H1 (cell line): ENCODE results near the gene EXD2. TPM values are rescaled to one million over a fixed set of nuclear protein-coding genes. Genes with fewer than 3 reads are reported as not detected.

Source experiments
- CTCF ChIA-PET: fragments of 300-600 bp; sonication (Branson Sonifier 250); formaldehyde crosslinking; loops from one replicate; lab custom pipeline; 2021; ENCODE audit not compliant: partially characterized antibody; lab: Charles Lee
- POLR2A ChIA-PET: fragments of 300-600 bp; sonication (Branson Sonifier 250); formaldehyde crosslinking; loops from one replicate; lab custom pipeline; 2021; ENCODE audit warnings: inconsistent platforms; ENCODE audit not compliant: partially characterized antibody; lab: Charles Lee
- DNase-seq, 2 experiments: peaks; one replicate each; pipeline versions ENCODE4 v3.0.0 to v3.0.0-alpha.2; 2010 to 2022; ENCODE audit warnings: low spot score in 2 of 2, low read depth in 1 of 2, mixed read lengths in 1 of 2
- FAIRE-seq: peaks from 2 replicates; lab custom pipeline; 2011; peaks lifted over from hg19 to GRCh38; lab: Jason Lieb, UNC
- H2AFZ ChIP-seq: 2 replicates; pipeline ENCODE4 v1.8.1; 2012; ENCODE audit warnings: low read length, inconsistent platforms
- H2AK5ac ChIP-seq: 2 replicates; pipeline ENCODE4 v1.6.1; 2013; ENCODE audit warnings: low read depth, low read length
- H2BK120ac ChIP-seq: replicated peaks from 2 replicates; pipeline ENCODE3; 2013; ENCODE audit warnings: low read depth, low read length, inconsistent platforms
- H2BK12ac ChIP-seq: 2 replicates; pipeline ENCODE4 v1.6.1; 2013; ENCODE audit warnings: low read depth, low read length
- H2BK15ac ChIP-seq: 2 replicates; pipeline ENCODE4 v1.6.1; 2013; ENCODE audit warnings: low read length
- H2BK20ac ChIP-seq: 2 replicates; pipeline ENCODE4 v1.6.1; 2013; ENCODE audit warnings: low read length
- H2BK5ac ChIP-seq: 2 replicates; pipeline ENCODE4 v1.6.1; 2013; ENCODE audit warnings: low read depth, low read length
- H3K14ac ChIP-seq: 2 replicates; pipeline ENCODE4 v1.6.1; 2013; ENCODE audit warnings: inconsistent platforms; ENCODE audit not compliant: insufficient read length
- H3K18ac ChIP-seq: 2 replicates; pipeline ENCODE4 v1.6.1; 2013; ENCODE audit warnings: low read length; ENCODE audit errors: extremely low read depth
- H3K23ac ChIP-seq: 2 replicates; pipeline ENCODE4 v1.6.1; 2013; ENCODE audit warnings: inconsistent platforms; ENCODE audit not compliant: insufficient read length
- H3K23me2 ChIP-seq: 2 replicates; pipeline ENCODE4 v1.6.1; 2013; ENCODE audit warnings: low read depth, low read length
- H3K27ac ChIP-seq: 2 replicates; pipeline ENCODE4 v1.6.1; 2011; ENCODE audit warnings: low read depth, low read length, inconsistent platforms
- H3K27me3 ChIP-seq, 4 experiments: replicated peaks in 1 of 4; 1 replicate in 1 of 4; 2 replicates in 3 of 4; pipeline versions ENCODE4 v1.6.1 to v1.8.1; 2011 to 2013; ENCODE audit warnings: low read length in 3 of 4, mild to moderate bottlenecking in 3 of 4, inconsistent platforms in 2 of 4, mixed read lengths in 2 of 4, moderate library complexity in 1 of 4; ENCODE audit not compliant: control insufficient read depth in 3 of 4, insufficient read depth in 3 of 4; ENCODE audit errors: extremely low read depth in 1 of 4
- H3K36me3 ChIP-seq, 4 experiments: 2 replicates each; pipeline versions ENCODE4 v1.6.1 to v1.8.1; 2011 to 2013; ENCODE audit warnings: mild to moderate bottlenecking in 4 of 4, low read length in 3 of 4, moderate library complexity in 2 of 4, control low read depth in 1 of 4, inconsistent platforms in 1 of 4; ENCODE audit not compliant: insufficient read depth in 4 of 4, control insufficient read depth in 2 of 4
- H3K4ac ChIP-seq: replicated peaks from 2 replicates; pipeline ENCODE3; 2013; ENCODE audit warnings: low read length, low read depth, mixed read lengths, inconsistent platforms; ENCODE audit not compliant: insufficient read length
- H3K4me1 ChIP-seq, 4 experiments: replicated peaks in 1 of 4; 1 replicate in 1 of 4; 2 replicates in 3 of 4; pipeline versions ENCODE4 v1.6.1 to v1.8.1; 2011 to 2013; ENCODE audit warnings: low read length in 3 of 4, inconsistent platforms in 2 of 4, mixed read lengths in 1 of 4; ENCODE audit not compliant: insufficient read depth in 4 of 4, control insufficient read depth in 3 of 4
- H3K4me2 ChIP-seq, 2 experiments: 2 replicates each; pipeline versions ENCODE4 v1.6.1 to v1.8.1; 2011 to 2013; ENCODE audit warnings: low read depth in 2 of 2, low read length in 2 of 2, control low read depth in 1 of 2, inconsistent platforms in 1 of 2, mild to moderate bottlenecking in 1 of 2; ENCODE audit not compliant: insufficient read depth in 1 of 2
- H3K4me3 ChIP-seq, 4 experiments: fragments of 200-600, 300-600 bp in 1 of 4; sonication (generic), shearing (Covaris generic), sonication (Bioruptor Twin) in 1 of 4; 2 replicates each; pipeline versions ENCODE4 v1.5.1 to v1.8.1; 2011 to 2016; ENCODE audit warnings: low read length in 4 of 4, low read depth in 3 of 4, control low read depth in 2 of 4, inconsistent platforms in 2 of 4, mild to moderate bottlenecking in 2 of 4, mixed read lengths in 1 of 4, moderate library complexity in 1 of 4; ENCODE audit not compliant: insufficient read depth in 2 of 4; ENCODE audit errors: extremely low read depth in 1 of 4
- H3K56ac ChIP-seq: replicated peaks from 2 replicates; pipeline ENCODE3; 2013; ENCODE audit warnings: low read depth, mild to moderate bottlenecking, mixed read lengths, low read length, inconsistent platforms; ENCODE audit not compliant: insufficient read length
- H3K79me1 ChIP-seq: 2 replicates; pipeline ENCODE4 v1.6.1; 2013; ENCODE audit warnings: low read depth, low read length, control low read depth
- H3K79me2 ChIP-seq, 2 experiments: 2 replicates each; pipeline versions ENCODE4 v1.6.1 to v1.8.1; 2012 to 2013; ENCODE audit warnings: low read length in 2 of 2, mild to moderate bottlenecking in 2 of 2, inconsistent platforms in 1 of 2; ENCODE audit not compliant: insufficient read depth in 2 of 2, control insufficient read depth in 1 of 2
- H3K9ac ChIP-seq, 4 experiments: replicated peaks in 1 of 4; 1 replicate in 1 of 4; 2 replicates in 3 of 4; pipeline versions ENCODE4 v1.6.1 to v1.8.1; 2011 to 2013; ENCODE audit warnings: low read depth in 3 of 4, low read length in 3 of 4, control low read depth in 2 of 4, mild to moderate bottlenecking in 2 of 4, moderate library complexity in 2 of 4, inconsistent platforms in 1 of 4; ENCODE audit errors: extremely low read depth in 1 of 4
- H3K9me3 ChIP-seq, 2 experiments: 2 replicates each; pipeline versions ENCODE4 v1.6.1 to v1.8.1; 2012 to 2013; ENCODE audit warnings: mild to moderate bottlenecking in 2 of 2, moderate library complexity in 2 of 2, control low read depth in 1 of 2, inconsistent platforms in 1 of 2, low read depth in 1 of 2, low read length in 1 of 2, mixed read lengths in 1 of 2; ENCODE audit not compliant: insufficient read depth in 2 of 2
- H4K20me1 ChIP-seq, 2 experiments: replicated peaks in 1 of 2; 2 replicates each; pipeline versions ENCODE3 to v1.8.1; 2011 to 2013; ENCODE audit warnings: inconsistent platforms in 2 of 2, low read length in 2 of 2, mild to moderate bottlenecking in 1 of 2; ENCODE audit not compliant: insufficient read depth in 2 of 2, control insufficient read depth in 1 of 2
- H4K5ac ChIP-seq: 2 replicates; pipeline ENCODE4 v1.6.1; 2013; ENCODE audit warnings: low read length, low read depth, mixed read lengths, inconsistent platforms; ENCODE audit not compliant: insufficient read length
- H4K8ac ChIP-seq: 2 replicates; pipeline ENCODE4 v1.8.0; 2013; ENCODE audit warnings: mild to moderate bottlenecking, moderate library complexity, low read length, inconsistent platforms; ENCODE audit not compliant: insufficient read depth; ENCODE audit errors: extremely low read depth
- H4K91ac ChIP-seq: replicated peaks from 2 replicates; pipeline ENCODE3; 2013; ENCODE audit warnings: low read length, mixed read lengths, inconsistent platforms; ENCODE audit not compliant: insufficient read length
- BACH1 ChIP-seq: IDR thresholded peaks from 2 replicates; pipeline ENCODE4 v1.6.1; 2012; ENCODE audit warnings: low read length, improper control_type of control experiment
- KDM1A ChIP-seq: fragments of 200-600, 300-600 bp; sonication (generic); IDR thresholded peaks from 2 replicates; pipeline ENCODE4 v1.7.1; 2016; ENCODE audit warnings: mild to moderate bottlenecking, low read length, borderline replicate concordance
- PHF8 ChIP-seq: fragments of 200-600 bp; sonication (generic); conservative IDR thresholded peaks from 2 replicates; pipeline ENCODE4 v1.7.1; 2012; ENCODE audit warnings: low read depth, mild to moderate bottlenecking, inconsistent platforms, low read length, moderate library complexity
- POLR2A ChIP-seq, 2 experiments: IDR thresholded peaks; 1 replicate in 1 of 2; 2 replicates in 1 of 2; pipeline ENCODE4 v1.6.1; 2011; ENCODE audit warnings: low read depth in 2 of 2, low read length in 2 of 2, mild to moderate bottlenecking in 2 of 2; ENCODE audit errors: control extremely low read depth in 1 of 2
- RXRA ChIP-seq: IDR thresholded peaks from 2 replicates; pipeline ENCODE4 v1.6.1; 2011; ENCODE audit warnings: low read depth, mild to moderate bottlenecking, low read length, moderate library complexity; ENCODE audit not compliant: insufficient read depth
- SAP30 ChIP-seq: fragments of 300-600 bp; sonication (generic); IDR thresholded peaks from 2 replicates; pipeline ENCODE4 v1.7.1; 2012; ENCODE audit warnings: low read length, moderate library complexity, mild to moderate bottlenecking, inconsistent platforms; ENCODE audit not compliant: insufficient read depth, insufficient replicate concordance
- SP4 ChIP-seq: IDR thresholded peaks from 2 replicates; pipeline ENCODE4 v1.6.1; 2012; ENCODE audit warnings: low read length, inconsistent platforms
- TBP ChIP-seq: IDR thresholded peaks from 2 replicates; pipeline ENCODE4 v1.6.1; 2011; ENCODE audit warnings: low read depth, low read length, improper control_type of control experiment
- TEAD4 ChIP-seq: IDR thresholded peaks from 2 replicates; pipeline ENCODE4 v1.6.1; 2012; ENCODE audit warnings: low read depth, low read length, inconsistent platforms, mixed read lengths
- USF2 ChIP-seq: IDR thresholded peaks from 2 replicates; pipeline ENCODE4 v1.6.1; 2011; ENCODE audit warnings: low read length, improper control_type of control experiment
- YY1 ChIP-seq: IDR thresholded peaks from 2 replicates; pipeline ENCODE4 v1.6.1; 2011; ENCODE audit warnings: low read depth, mild to moderate bottlenecking, low read length
- WGBS, 2 experiments: shearing (Covaris generic) in 1 of 2; methylation state at CpG; one replicate each; pipeline versions ENCODE4 v1.1.6 to v1.1.7; 2013 to 2015; ENCODE audit warnings: low lambda C conversion rate in 2 of 2, mixed read lengths in 2 of 2, inconsistent platforms in 1 of 2, low coverage in 1 of 2, missing lambda C conversion rate in 1 of 2; ENCODE audit not compliant: insufficient replicate concordance in 2 of 2, insufficient coverage in 1 of 2, insufficient read length in 1 of 2; ENCODE audit errors: extremely low coverage in 1 of 2, missing lambda C conversion rate in 1 of 2; 5-methylcytosine and 5-hydroxymethylcytosine counted together
- polyA plus RNA-seq, 7 experiments: library from polyadenylated mRNA; depleted of rRNA in 3 of 7; stranded (reverse) in 5 of 7; unstranded in 2 of 7; fragments of >200 nt in 5 of 7; fragments of 200-250 nt in 2 of 7; gene quantifications; 1 replicate in 5 of 7; 2 replicates in 1 of 7; 4 replicates in 1 of 7; pipeline versions ENCODE4 v1.2.1 to v1.2.3, GENCODE V29; 2011 to 2013; ENCODE audit warnings: missing spikeins in 2 of 7, mixed read lengths in 2 of 7
- total RNA-seq: library from RNA; stranded (reverse); fragmentation: NEBNext Ultra II Directional; extraction: Animal tissue kit (Norgen Biotek cat#: 25700); gene quantifications from 2 replicates; pipeline ENCODE4 v1.2.1, GENCODE V29; 2021

Gene EXD2
- total and polyA plus RNA-seq, 2 of the 8 experiments (the other 6 are each of a cell fraction or from before 2014, with no cell fraction given), result 11.9 to 25.9 TPM

- peak overlapping the region in 1 of 4 experiments; percentile 86; a peak in 1 of 8 replicates for H3K4me3 ChIP-seq
- no peak overlapping the region for H2BK20ac ChIP-seq
- no peak overlapping the region for H3K4ac ChIP-seq
- no peaks in the 10 kb centered on the region for H4K20me1 ChIP-seq
- H3K56ac ChIP-seq, result no peak overlapping the region
- H2BK15ac ChIP-seq, result no peak overlapping the region
- no peak overlapping the region for H3K9ac ChIP-seq
- CTCF ChIA-PET, result interaction anchor here (0.7 to 1.8 kb wide), 3 partner anchors 9 to 39 kb away, joined by 3 to 8 read pairs (median 5); no protein-coding TSS in a partner anchor
- H3K27me3 ChIP-seq, result no peaks in the 10 kb centered on the region
- H3K18ac ChIP-seq, result no peak overlapping the region
- H3K4me2 ChIP-seq, result peak overlapping the region in 1 of 2 experiments; percentile 6; a peak in 1 of 4 replicates
- no peak overlapping the region for H2BK120ac ChIP-seq
- no peaks in the 10 kb centered on the region for H3K36me3 ChIP-seq
- H4K91ac ChIP-seq, result no peak overlapping the region
- H2BK5ac ChIP-seq, result no peak overlapping the region
- POLR2A ChIA-PET, result interaction anchor here (1.0 to 2.2 kb wide), 4 partner anchors 8 to 212 kb away, joined by 3 to 7 read pairs (median 4); partner anchors contain the start of gene DCAF5
- H3K23me2 ChIP-seq, result no peaks in the 10 kb centered on the region
- H3K79me2 ChIP-seq, result peaks cover 0 to 20% of the 10 kb centered on the region in 2 experiments; a peak in 2 of 4 replicates
- no peak overlapping the region for H2AK5ac ChIP-seq
- H3K4me1 ChIP-seq, result peaks cover 0 to 2% (median 0%) of the 10 kb centered on the region in 4 experiments; a peak in 2 of 7 replicates
- H3K14ac ChIP-seq, result no peak overlapping the region
- H4K8ac ChIP-seq, result no peak overlapping the region
- H3K23ac ChIP-seq, result no peak overlapping the region
- no peak overlapping the region for H3K27ac ChIP-seq
- WGBS, 2 experiments, result 92% methylated on average over 2 of the region's 2 CpGs; no CpG with 5 or more reads in 1 of the 2 experiments
- no peak for FAIRE-seq
- H3K79me1 ChIP-seq, result no peaks in the 10 kb centered on the region
- H2BK12ac ChIP-seq, result no peak overlapping the region
- DNase-seq, result no peak
- no peaks in the 10 kb centered on the region for H3K9me3 ChIP-seq
- H4K5ac ChIP-seq, result no peak overlapping the region
- H2AFZ ChIP-seq, result no peak overlapping the region
- no peak for TF ChIP-seq TEAD4
- no peak for TF ChIP-seq KDM1A
- no peak for TF ChIP-seq BACH1
- TF ChIP-seq SAP30, result no peak
- TF ChIP-seq SP4, result no peak
- no peak for TF ChIP-seq USF2
- no peak for TF ChIP-seq POLR2A (IDR thresholded peaks at IDR 0.05; ENCODE audit: control extremely low read depth in 1 of 2, low read depth in 2 of 2, low read length in 2 of 2)
- no peak for TF ChIP-seq TBP
- TF ChIP-seq RXRA, result no peak
- TF ChIP-seq YY1, result no peak
- TF ChIP-seq PHF8, result no peak
Observed at GRCh38 chr14:69190191-69190590, 1.1 kb upstream of the EXD2 start.
